Activated CD8-positive, alpha-beta T cell treated with anti-CD3 and anti-CD28 coated beads for 36 hours (primary cell): ENCODE data around the gene MASTL. TPM values are rescaled to one million over a fixed set of nuclear protein-coding genes. Genes with fewer than 3 reads are reported as not detected.

Experiments used
- ATAC-seq: fragments of 200-7000 bp; cut with Tn5 transposase; one replicate; pipeline ENCODE4 v1.10.0; 2021; ENCODE audit warnings: mild to moderate bottlenecking, moderate library complexity
- CTCF ChIA-PET: fragments of 350-600 bp; sonication (Branson Sonifier 250); formaldehyde crosslinking; loops from one replicate; lab custom pipeline; 2021; ENCODE audit warnings: antibody characterized with exemption; lab: Charles Lee
- POLR2A ChIA-PET: fragments of 350-600 bp; sonication (Branson Sonifier 250); formaldehyde crosslinking; loops from one replicate; lab custom pipeline; 2021; ENCODE audit warnings: antibody characterized with exemption; lab: Charles Lee
- DNase-seq: peaks from one replicate; pipeline ENCODE4 v3.0.0-alpha.2; 2020
- H3K27ac Mint-ChIP-seq: one replicate; pipeline ENCODE4 v1.8.0; 2021; ENCODE audit warnings: mild to moderate bottlenecking, mixed read lengths
- H3K27me3 Mint-ChIP-seq: one replicate; pipeline ENCODE4 v1.8.0; 2021; ENCODE audit warnings: mixed read lengths
- H3K36me3 Mint-ChIP-seq: one replicate; pipeline ENCODE4 v1.8.0; 2021; ENCODE audit warnings: low read depth, mixed read lengths
- H3K4me1 Mint-ChIP-seq: one replicate; pipeline ENCODE4 v1.8.0; 2021; ENCODE audit warnings: low read depth, mixed read lengths
- H3K4me3 Mint-ChIP-seq: one replicate; pipeline ENCODE4 v1.8.0; 2021; ENCODE audit warnings: mild to moderate bottlenecking, moderate library complexity, mixed read lengths
- H3K9me3 Mint-ChIP-seq: one replicate; pipeline ENCODE4 v1.8.0; 2021; ENCODE audit warnings: mixed read lengths
- intact Hi-C: fragments of 100-400 bp; cut with micrococcal nuclease; formaldehyde crosslinking; loops from one replicate; pipeline ENCODE4 v1.10.0; 2022
- total RNA-seq, 2 experiments: library from RNA; stranded (reverse); gene quantifications; one replicate each; pipeline ENCODE4 v1.2.3, GENCODE V29; 2021
- TF ChIP-seq, protein P1 (sequence below): fragments of 200-600 bp; IDR thresholded peaks from one replicate; pipeline ENCODE4 v1.8.0; 2022; ENCODE audit warnings: antibody characterized with exemption, mild to moderate bottlenecking

The MASTL gene
- 10 to 100 TPM; 40.5 to 43.6 TPM for total RNA-seq

DNA sequence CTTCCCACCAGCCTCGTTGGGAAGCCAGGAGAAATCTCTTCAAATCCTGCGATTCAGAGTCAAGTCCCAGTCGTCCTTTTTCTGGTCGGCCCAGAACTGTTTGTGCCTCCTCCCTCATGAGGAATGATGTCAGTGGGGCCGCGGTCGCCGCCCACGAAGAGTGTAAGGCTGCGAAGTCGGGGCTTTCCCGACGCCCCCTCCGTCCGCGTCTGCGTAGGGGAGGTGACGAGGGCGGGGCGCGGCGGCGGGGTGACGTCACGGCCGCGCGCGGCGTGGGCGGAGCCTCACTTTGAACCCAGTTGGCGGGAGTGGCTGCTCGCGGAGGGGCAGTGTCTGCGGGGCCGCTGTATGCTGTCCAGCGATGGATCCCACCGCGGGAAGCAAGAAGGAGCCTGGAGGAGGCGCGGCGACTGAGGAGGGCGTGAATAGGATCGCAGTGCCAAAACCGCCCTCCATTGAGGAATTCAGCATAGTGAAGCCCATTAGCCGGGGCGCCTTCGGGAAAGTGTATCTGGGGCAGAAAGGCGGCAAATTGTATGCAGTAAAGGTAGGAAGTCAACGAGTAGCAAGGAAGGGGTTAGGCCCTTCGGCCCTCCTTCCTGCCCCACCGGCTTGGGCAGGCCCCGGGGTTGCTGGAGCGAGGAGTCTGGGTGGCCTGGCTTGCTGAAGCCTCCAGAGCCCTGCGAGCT lies at the start of gene MASTL:
Gene MASTL (plus strand): TSS at position 287 of the 689 bp plus-strand sequence. CDS start 75 bp downstream, at position 362.
- ChIA-PET POLR2A (interaction anchor here (0.6 to 5.9 kb wide), 16 partner anchors 9 to 294 kb away, joined by 3 to 59 read pairs (median 4); partner anchors contain the start of genes ABI1, ACBD5 and ANKRD26), CTCF (interaction anchor here (0.8 kb wide), 1 partner anchor 12 kb away, joined by 3 read pairs; no protein-coding TSS in a partner anchor)

GRCh38 chr10:27108165-27108564 lies 47.0 kb upstream of the MASTL start:
- ChIA-PET CTCF (interaction anchor here (1.1 to 1.6 kb wide), 2 partner anchors 14 to 17 kb away, joined by 3 to 4 read pairs; no protein-coding TSS in a partner anchor), POLR2A (interaction anchor here (1.3 to 1.5 kb wide), 2 partner anchors 33 to 50 kb away, joined by 3 to 4 read pairs; no protein-coding TSS in a partner anchor)
- Mint-ChIP-seq H3K4me1 (peaks cover 16% of the 10 kb centered on the region), H3K27me3 (no peaks in the 10 kb centered on the region), H3K4me3 (no peak overlapping the region), H3K9me3 (peaks cover 3% of the 10 kb centered on the region), H3K27ac (no peak overlapping the region), H3K36me3 (peaks cover 47% of the 10 kb centered on the region)
- DNase-seq (no peak), ATAC-seq (no peak)
- intact Hi-C loops: no loop called here
- TF ChIP-seq, protein P1, sequence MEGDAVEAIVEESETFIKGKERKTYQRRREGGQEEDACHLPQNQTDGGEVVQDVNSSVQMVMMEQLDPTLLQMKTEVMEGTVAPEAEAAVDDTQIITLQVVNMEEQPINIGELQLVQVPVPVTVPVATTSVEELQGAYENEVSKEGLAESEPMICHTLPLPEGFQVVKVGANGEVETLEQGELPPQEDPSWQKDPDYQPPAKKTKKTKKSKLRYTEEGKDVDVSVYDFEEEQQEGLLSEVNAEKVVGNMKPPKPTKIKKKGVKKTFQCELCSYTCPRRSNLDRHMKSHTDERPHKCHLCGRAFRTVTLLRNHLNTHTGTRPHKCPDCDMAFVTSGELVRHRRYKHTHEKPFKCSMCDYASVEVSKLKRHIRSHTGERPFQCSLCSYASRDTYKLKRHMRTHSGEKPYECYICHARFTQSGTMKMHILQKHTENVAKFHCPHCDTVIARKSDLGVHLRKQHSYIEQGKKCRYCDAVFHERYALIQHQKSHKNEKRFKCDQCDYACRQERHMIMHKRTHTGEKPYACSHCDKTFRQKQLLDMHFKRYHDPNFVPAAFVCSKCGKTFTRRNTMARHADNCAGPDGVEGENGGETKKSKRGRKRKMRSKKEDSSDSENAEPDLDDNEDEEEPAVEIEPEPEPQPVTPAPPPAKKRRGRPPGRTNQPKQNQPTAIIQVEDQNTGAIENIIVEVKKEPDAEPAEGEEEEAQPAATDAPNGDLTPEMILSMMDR: no peak

More for the DNA sequence above, at the start of gene MASTL:
- ATAC-seq: peak; percentile 78
- H3K27me3 Mint-ChIP-seq: no peaks in the 10 kb centered on the region
- peak within 1 kb of the TSS; percentile 100 for H3K27ac Mint-ChIP-seq
- H3K4me1 Mint-ChIP-seq: peaks cover 32% of the 10 kb centered on the region
- intact Hi-C loops: loop anchor here (1.0 to 2.0 kb wide), 2 partner anchors 54 to 87 kb away; partner anchors contain the start of gene ANKRD26
- no peaks in the 10 kb centered on the region for H3K9me3 Mint-ChIP-seq
- peak; percentile 97 for DNase-seq
- H3K4me3 Mint-ChIP-seq: peak within 1 kb of the TSS; percentile 91
- peaks cover 62% of the 10 kb centered on the region for H3K36me3 Mint-ChIP-seq
- TF ChIP-seq, protein P1: no peak

DNA sequence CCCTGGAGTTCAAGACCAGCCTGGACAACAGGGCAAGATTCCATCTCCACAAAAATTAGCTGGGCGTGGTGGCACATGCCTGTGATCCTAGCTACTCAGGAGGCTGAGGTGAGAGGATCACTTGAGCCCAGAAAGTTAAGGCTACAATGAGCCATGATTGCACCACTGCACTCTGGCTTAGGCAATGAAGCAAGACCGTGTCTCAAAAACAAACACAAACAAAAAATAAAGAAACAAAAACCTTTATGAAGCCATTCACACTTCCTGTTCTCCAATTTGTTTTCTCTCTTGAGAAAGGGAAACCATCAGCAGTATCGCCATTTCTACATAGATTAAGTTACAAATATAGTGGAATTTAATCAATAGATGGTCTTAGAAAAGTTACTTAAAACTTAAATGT lies 20.8 kb upstream of the MASTL start:
- Mint-ChIP-seq H3K27ac (peak overlapping the region; percentile 37), H3K9me3 (no peaks in the 10 kb centered on the region), H3K36me3 (peaks cover 39% of the 10 kb centered on the region), H3K4me1 (peaks cover 3% of the 10 kb centered on the region), H3K27me3 (no peaks in the 10 kb centered on the region), H3K4me3 (no peak overlapping the region)
- ChIA-PET POLR2A (interaction anchor here (1.0 kb wide), 2 partner anchors 10 to 20 kb away, joined by 3 to 4 read pairs; partner anchors contain the start of gene YME1L1), CTCF (interaction anchor here (1.4 kb wide), 1 partner anchor 89 kb away, joined by 5 read pairs; no protein-coding TSS in a partner anchor)
- no peak for ATAC-seq
- intact Hi-C loops: no loop called here
- TF ChIP-seq, protein P1: no peak
- DNase-seq: no peak

GRCh38 chr10:27138277-27138676 lies 16.9 kb upstream of the MASTL start:
- no peaks in the 10 kb centered on the region for H3K27me3 Mint-ChIP-seq
- peaks cover 32% of the 10 kb centered on the region for H3K36me3 Mint-ChIP-seq
- H3K9me3 Mint-ChIP-seq: no peaks in the 10 kb centered on the region
- intact Hi-C loops: no loop called here
- CTCF ChIA-PET: no interaction called here
- TF ChIP-seq, protein P1: no peak
- H3K4me1 Mint-ChIP-seq: no peaks in the 10 kb centered on the region
- POLR2A ChIA-PET: no interaction called here
- ATAC-seq (no peak), DNase-seq (no peak)
- H3K27ac Mint-ChIP-seq: no peak overlapping the region
- no peak overlapping the region for H3K4me3 Mint-ChIP-seq
